ENCODE data around the gene ANKDD1B. TPM values are rescaled to one million over a fixed set of nuclear protein-coding genes. Genes with fewer than 3 reads are reported as not detected.

The ANKDD1B gene
- total RNA-seq, 1 donor from 2014 or later, result not detected

- no peaks in the 10 kb centered on the region for H3K27me3 ChIP-seq
- H3K4me3 ChIP-seq, result no peak overlapping the region
- H3K36me3 ChIP-seq, result no peaks in the 10 kb centered on the region
- no peak for DNase-seq (ENCODE audit: extremely low spot score in 2 of 2)
- no peak overlapping the region for H3K27ac ChIP-seq
- no peaks in the 10 kb centered on the region for H3K4me1 ChIP-seq
- intact Hi-C loops (cut with DNase I), result no loop called here
- TF ChIP-seq POLR2A (IDR thresholded peaks at IDR 0.05), result no peak
- TF ChIP-seq CTCF (IDR thresholded peaks at IDR 0.05), result no peak
- TF ChIP-seq POLR2AphosphoS5 (IDR thresholded peaks at IDR 0.05; ENCODE audit: insufficient read depth in 1 of 2, low read depth in 1 of 2), result no peak
- H3K9me3 ChIP-seq, result no peaks in the 10 kb centered on the region
Observed at GRCh38 chr5:75632321-75632720, 21.1 kb downstream of the ANKDD1B start.

GRCh38 chr5:75637949-75638348 is 26.7 kb downstream of the ANKDD1B start:
- TF ChIP-seq CTCF (IDR thresholded peaks at IDR 0.05) (no peak), POLR2AphosphoS5 (IDR thresholded peaks at IDR 0.05; ENCODE audit: insufficient read depth in 1 of 2, low read depth in 1 of 2) (no peak), POLR2A (IDR thresholded peaks at IDR 0.05) (no peak)
- no peak overlapping the region for H3K4me3 ChIP-seq
- H3K27ac ChIP-seq, result no peak overlapping the region
- H3K27me3 ChIP-seq, result no peaks in the 10 kb centered on the region
- H3K4me1 ChIP-seq, result no peaks in the 10 kb centered on the region
- H3K9me3 ChIP-seq, result no peaks in the 10 kb centered on the region
- H3K36me3 ChIP-seq, result no peaks in the 10 kb centered on the region
- intact Hi-C loops (cut with DNase I), result no loop called here
- DNase-seq (ENCODE audit: extremely low spot score in 2 of 2), result no peak

GRCh38 chr5:75639535-75640311 is 28.5 kb downstream of the ANKDD1B start:
- DNase-seq (ENCODE audit: extremely low spot score in 2 of 2), result no peak
- TF ChIP-seq POLR2AphosphoS5 (IDR thresholded peaks at IDR 0.05; ENCODE audit: insufficient read depth in 1 of 2, low read depth in 1 of 2), result no peak
- no peak for TF ChIP-seq CTCF (IDR thresholded peaks at IDR 0.05)
- no peak for TF ChIP-seq POLR2A (IDR thresholded peaks at IDR 0.05)
- no peaks in the 10 kb centered on the region for H3K36me3 ChIP-seq
- H3K9me3 ChIP-seq, result no peaks in the 10 kb centered on the region
- no peaks in the 10 kb centered on the region for H3K27me3 ChIP-seq
- no peaks in the 10 kb centered on the region for H3K4me1 ChIP-seq
- H3K27ac ChIP-seq, result no peak overlapping the region
- intact Hi-C loops (cut with DNase I), result no loop called here
- H3K4me3 ChIP-seq, result no peak overlapping the region

GRCh38 chr5:75640395-75640794 is 29.1 kb downstream of the ANKDD1B start:
- Histone ChIP-seq H3K4me1 (no peaks in the 10 kb centered on the region), H3K9me3 (no peaks in the 10 kb centered on the region), H3K27ac (no peak overlapping the region), H3K36me3 (no peaks in the 10 kb centered on the region), H3K4me3 (no peak overlapping the region), H3K27me3 (no peaks in the 10 kb centered on the region)
- DNase-seq (ENCODE audit: extremely low spot score in 2 of 2), result no peak
- intact Hi-C loops (cut with DNase I), result no loop called here
- TF ChIP-seq POLR2AphosphoS5 (IDR thresholded peaks at IDR 0.05; ENCODE audit: insufficient read depth in 1 of 2, low read depth in 1 of 2), result no peak
- TF ChIP-seq POLR2A (IDR thresholded peaks at IDR 0.05), result no peak
- TF ChIP-seq CTCF (IDR thresholded peaks at IDR 0.05), result no peak

- Histone ChIP-seq H3K36me3 (no peaks in the 10 kb centered on the region), H3K27me3 (no peaks in the 10 kb centered on the region), H3K4me3 (no peak overlapping the region), H3K9me3 (no peaks in the 10 kb centered on the region), H3K4me1 (no peaks in the 10 kb centered on the region), H3K27ac (no peak overlapping the region)
- TF ChIP-seq CTCF (IDR thresholded peaks at IDR 0.05) (no peak), POLR2AphosphoS5 (IDR thresholded peaks at IDR 0.05; ENCODE audit: insufficient read depth in 1 of 2, low read depth in 1 of 2) (no peak), POLR2A (IDR thresholded peaks at IDR 0.05) (no peak)
- no peak for DNase-seq (ENCODE audit: extremely low spot score in 2 of 2)
- intact Hi-C loops (cut with DNase I), result no loop called here
Observed at GRCh38 chr5:75640826-75641225, 29.6 kb downstream of the ANKDD1B start.

All from vagina (tissue), 2 donors.